IPS-20b (cell line): ENCODE measurements around the gene CEACAM18.

ENCODE experiments used
- H3K27ac ChIP-seq: one replicate; pipeline ENCODE4 v1.5.1; 2013; ENCODE audit warnings: low read length
- H3K27me3 ChIP-seq: 2 replicates; pipeline ENCODE4 v1.6.1; 2013; ENCODE audit warnings: mild to moderate bottlenecking, low read length, inconsistent platforms; ENCODE audit not compliant: insufficient read depth
- H3K36me3 ChIP-seq: 2 replicates; pipeline ENCODE4 v1.6.1; 2013; ENCODE audit warnings: low read depth, mild to moderate bottlenecking, inconsistent platforms, low read length, moderate library complexity; ENCODE audit not compliant: insufficient read depth
- H3K4me1 ChIP-seq: 2 replicates; pipeline ENCODE4 v1.6.1; 2013; ENCODE audit warnings: mild to moderate bottlenecking, control low read depth, inconsistent platforms, low read length, moderate library complexity; ENCODE audit not compliant: insufficient read depth
- H3K4me3 ChIP-seq: 2 replicates; pipeline ENCODE4 v1.5.1; 2013; ENCODE audit warnings: mild to moderate bottlenecking, low read length, inconsistent platforms
- H3K9ac ChIP-seq: 2 replicates; pipeline ENCODE4 v1.6.1; 2013; ENCODE audit warnings: low read depth, mild to moderate bottlenecking, inconsistent platforms, low read length, moderate library complexity
- H3K9me3 ChIP-seq: 2 replicates; pipeline ENCODE4 v1.6.1; 2013; ENCODE audit warnings: mild to moderate bottlenecking, low read depth, low read length, inconsistent platforms; ENCODE audit not compliant: insufficient read depth

Gene CEACAM18

DNA sequence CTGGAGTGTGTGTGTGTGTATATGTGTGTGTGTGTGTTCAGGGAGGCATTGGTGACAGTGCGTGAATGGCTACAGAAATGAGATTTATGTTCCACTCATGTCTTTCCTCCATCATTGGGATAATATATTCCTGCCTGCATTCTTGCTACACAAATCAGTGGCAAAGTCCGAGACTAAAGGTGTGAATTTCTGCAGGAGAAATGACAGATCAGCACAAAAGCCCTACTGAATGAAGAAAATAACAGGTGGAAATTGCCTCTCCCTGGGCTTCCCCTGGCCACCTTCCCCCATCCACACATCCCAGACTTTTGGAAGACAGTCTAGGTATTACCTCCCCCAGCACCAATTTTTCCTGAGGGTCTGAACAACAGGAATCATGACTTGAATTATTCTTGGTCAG lies 43.0 kb downstream of the CEACAM18 start:
- no peaks in the 10 kb centered on the region for H3K4me1 ChIP-seq
- no peak overlapping the region for H3K27ac ChIP-seq
- H3K27me3 ChIP-seq = no peaks in the 10 kb centered on the region
- H3K9ac ChIP-seq = no peak overlapping the region
- H3K4me3 ChIP-seq = no peak overlapping the region
- H3K36me3 ChIP-seq = no peaks in the 10 kb centered on the region
- peaks cover 65% of the 10 kb centered on the region; the same call in 1 of the 2 replicates for H3K9me3 ChIP-seq

DNA sequence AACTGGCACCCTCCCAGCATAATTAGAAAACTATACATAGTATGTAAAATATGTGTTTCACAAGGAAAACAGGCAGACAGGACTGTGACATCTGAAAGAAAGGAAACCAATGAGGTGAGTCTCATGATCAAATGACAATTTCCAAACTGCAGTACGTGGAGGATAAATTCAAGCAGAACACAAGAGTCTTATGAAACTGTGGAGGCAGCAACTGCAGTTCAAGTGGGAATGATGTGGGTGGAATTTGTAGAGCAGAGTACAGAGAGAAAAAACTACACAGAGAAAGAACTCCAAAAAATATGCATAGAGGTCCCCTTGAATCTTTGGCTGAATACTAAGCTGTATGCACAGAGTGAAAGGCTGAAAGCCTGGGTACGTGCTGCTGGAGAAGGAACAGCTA lies 43.4 kb downstream of the CEACAM18 start:
- Histone ChIP-seq H3K4me1 (no peaks in the 10 kb centered on the region), H3K27me3 (no peaks in the 10 kb centered on the region), H3K27ac (no peak overlapping the region), H3K36me3 (no peaks in the 10 kb centered on the region), H3K9ac (no peak overlapping the region), H3K9me3 (peaks cover 68% of the 10 kb centered on the region; the same call in 1 of the 2 replicates), H3K4me3 (no peak overlapping the region)

DNA sequence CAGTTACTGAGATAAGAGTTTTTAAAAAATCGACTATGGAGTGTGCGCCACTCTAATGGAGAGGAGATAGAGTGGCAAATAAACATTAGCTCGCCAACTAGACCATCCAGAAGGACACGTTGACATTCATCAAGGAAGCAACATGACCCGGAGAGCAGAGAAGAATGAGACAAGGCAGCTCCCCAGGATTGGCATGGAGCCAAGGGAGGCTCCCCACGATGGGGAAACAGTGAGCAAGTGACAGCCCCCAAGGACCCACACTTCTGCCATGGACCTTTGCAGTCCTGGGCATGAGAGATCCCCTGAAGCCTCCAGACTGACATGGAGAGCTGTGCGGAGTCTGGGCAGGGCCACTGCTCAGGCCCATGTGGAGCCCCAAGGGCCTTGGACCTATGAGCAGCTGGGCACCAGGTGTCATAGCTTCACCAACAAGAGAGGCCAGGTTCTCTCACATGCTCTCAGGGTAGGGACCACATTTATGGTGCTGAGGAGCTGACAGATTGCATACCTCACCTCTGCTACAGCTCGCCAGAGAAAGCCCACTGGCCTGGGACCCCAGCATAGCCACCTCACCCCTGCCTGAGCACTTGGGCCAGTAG lies 46.4 kb downstream of the CEACAM18 start:
- no peak overlapping the region for H3K27ac ChIP-seq
- H3K4me3 ChIP-seq = no peak overlapping the region
- H3K9me3 ChIP-seq = peaks cover 72% of the 10 kb centered on the region; the same call in 1 of the 2 replicates
- no peaks in the 10 kb centered on the region for H3K36me3 ChIP-seq
- no peaks in the 10 kb centered on the region for H3K4me1 ChIP-seq
- no peak overlapping the region for H3K9ac ChIP-seq
- H3K27me3 ChIP-seq = no peaks in the 10 kb centered on the region

DNA sequence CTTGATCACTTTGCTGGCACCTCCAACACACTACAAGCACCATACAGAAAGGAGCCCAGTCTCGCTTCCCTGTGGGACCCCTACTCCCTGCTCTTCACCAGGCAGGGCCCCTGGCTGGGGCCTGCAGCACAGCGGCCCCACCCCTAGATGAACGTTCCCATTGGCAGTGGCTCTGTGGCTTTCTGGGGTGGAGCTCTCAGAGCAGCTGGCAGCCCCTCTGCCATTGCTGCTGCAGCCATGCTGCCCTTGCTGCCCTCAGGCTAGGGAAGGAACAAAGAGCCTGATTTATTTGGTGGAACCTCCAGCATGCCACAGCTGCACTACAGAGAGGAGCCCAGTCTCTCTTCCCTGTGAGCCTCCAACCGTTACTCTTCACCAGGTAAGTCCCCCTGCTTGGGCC lies 47.3 kb downstream of the CEACAM18 start:
- H3K9me3 ChIP-seq = peaks cover 68% of the 10 kb centered on the region; the same call in 1 of the 2 replicates
- no peaks in the 10 kb centered on the region for H3K36me3 ChIP-seq
- no peaks in the 10 kb centered on the region for H3K4me1 ChIP-seq
- no peak overlapping the region for H3K27ac ChIP-seq
- no peak overlapping the region for H3K4me3 ChIP-seq
- no peak overlapping the region for H3K9ac ChIP-seq
- H3K27me3 ChIP-seq = no peaks in the 10 kb centered on the region

DNA sequence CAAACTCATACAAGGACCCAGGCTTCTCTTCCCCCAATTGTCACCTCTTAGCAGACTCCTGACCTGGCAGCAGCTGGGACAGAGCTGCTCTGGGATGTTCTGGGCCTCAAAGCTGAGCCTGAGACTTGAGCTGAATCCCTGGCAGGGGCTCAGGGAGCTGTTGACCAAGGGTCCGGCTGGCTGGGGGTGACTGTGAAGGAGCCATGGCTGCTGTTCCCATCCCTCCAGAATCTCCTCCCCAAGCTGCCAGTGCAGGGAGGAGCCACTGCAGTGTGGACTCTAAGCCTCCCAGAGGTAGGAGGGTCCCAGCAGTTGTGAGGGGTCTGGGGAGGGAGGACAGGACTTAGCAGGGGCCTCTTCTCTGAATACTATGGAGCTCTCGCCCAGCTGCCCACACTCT lies 51.0 kb downstream of the CEACAM18 start:
- H3K27me3 ChIP-seq = peaks cover 3% of the 10 kb centered on the region; the same call in 1 of the 2 replicates

DNA sequence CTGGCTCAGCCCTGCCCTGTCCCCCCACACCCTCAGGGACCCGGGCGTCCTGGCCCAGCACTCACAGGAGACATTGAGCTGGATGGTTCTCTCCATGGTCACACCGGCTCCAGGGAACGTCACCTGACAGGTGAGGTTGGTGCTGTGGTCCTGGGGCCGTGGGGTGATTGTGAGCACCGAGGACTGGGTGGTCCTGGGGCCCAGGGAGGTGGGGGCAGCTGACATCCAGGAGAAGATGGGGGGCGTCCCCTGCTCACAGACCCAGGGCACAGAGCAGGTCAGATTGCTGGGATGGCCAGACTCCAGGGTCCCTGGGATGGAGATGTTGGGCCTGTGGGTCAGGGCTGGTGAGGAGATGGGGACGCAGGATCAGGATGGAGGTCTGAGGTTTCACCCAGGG lies 52.3 kb downstream of the CEACAM18 start:
- no peaks in the 10 kb centered on the region for H3K4me1 ChIP-seq
- H3K27me3 ChIP-seq = peaks cover 3% of the 10 kb centered on the region; the same call in 1 of the 2 replicates
- H3K4me3 ChIP-seq = no peak overlapping the region
- H3K9ac ChIP-seq = no peak overlapping the region
- H3K36me3 ChIP-seq = no peaks in the 10 kb centered on the region
- H3K27ac ChIP-seq = no peak overlapping the region
- H3K9me3 ChIP-seq = peaks cover 46% of the 10 kb centered on the region; the same call in 1 of the 2 replicates

More for the DNA sequence above, 51.0 kb downstream of the CEACAM18 start:
- Histone ChIP-seq H3K4me1 (no peaks in the 10 kb centered on the region), H3K27ac (no peak overlapping the region), H3K4me3 (no peak overlapping the region), H3K36me3 (no peaks in the 10 kb centered on the region), H3K9me3 (peaks cover 52% of the 10 kb centered on the region; the same call in 1 of the 2 replicates), H3K9ac (no peak overlapping the region)

DNA sequence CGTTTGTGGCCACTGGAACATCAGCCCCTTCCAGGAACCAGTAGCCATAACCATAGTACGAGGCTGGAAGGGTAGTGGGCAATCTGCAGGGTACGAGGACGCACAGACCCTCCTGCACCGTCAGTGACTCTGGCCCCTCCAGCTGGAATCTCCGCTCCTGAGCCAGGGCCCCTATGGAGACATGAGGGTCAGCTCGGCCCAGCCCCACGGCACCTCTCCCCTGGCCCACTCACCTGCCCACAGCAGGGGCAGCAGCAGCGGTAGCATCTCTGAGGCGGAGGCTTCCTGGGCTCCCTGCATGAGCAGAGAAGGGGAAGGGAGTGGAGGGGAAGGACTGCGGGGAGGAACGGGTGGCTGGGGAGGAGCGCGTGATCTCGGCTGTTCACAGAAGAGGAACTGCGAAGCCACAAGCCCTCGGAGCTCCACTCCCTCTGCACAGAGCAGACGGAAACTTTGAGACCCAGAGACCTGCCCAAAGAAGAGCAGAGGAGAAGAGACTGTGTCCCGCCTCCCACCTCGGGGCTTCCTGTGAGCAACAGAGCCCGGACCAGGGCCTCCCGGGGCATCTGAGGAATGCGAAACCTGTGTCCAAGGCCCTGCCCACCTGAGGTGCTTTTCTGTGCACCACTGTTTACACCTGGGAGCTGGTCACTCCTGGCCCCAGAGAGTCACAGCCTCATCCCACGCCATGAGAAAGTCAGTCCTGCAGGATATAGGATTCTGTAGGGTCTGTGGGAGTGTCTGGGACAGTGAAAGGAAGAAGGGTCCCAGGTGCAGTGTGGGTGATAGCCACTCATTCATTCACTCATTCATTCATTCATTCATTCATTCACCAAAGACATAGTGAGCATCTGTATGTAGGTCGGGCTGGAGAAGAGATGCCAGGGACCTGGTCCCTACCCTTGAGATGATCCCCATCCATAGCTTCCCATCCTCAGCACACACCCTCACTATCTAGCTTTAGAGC lies 53.3 kb downstream of the CEACAM18 start, which contains the start of gene SIGLEC6:
SIGLEC6 (minus strand) TSS at position 322 of the 967 bp plus-strand sequence; CDS start at position 300, 22 bp downstream.
- H3K9me3 ChIP-seq = peaks cover 38% of the 10 kb centered on the region; the same call in 1 of the 2 replicates
- H3K27me3 ChIP-seq = peaks cover 3% of the 10 kb centered on the region; the same call in 1 of the 2 replicates
- no peaks in the 10 kb centered on the region for H3K4me1 ChIP-seq
- H3K9ac ChIP-seq = no peak within 1 kb of the TSS
- H3K4me3 ChIP-seq = no peak within 1 kb of the TSS
- H3K27ac ChIP-seq = no peak within 1 kb of the TSS
- H3K36me3 ChIP-seq = no peaks in the 10 kb centered on the region

DNA sequence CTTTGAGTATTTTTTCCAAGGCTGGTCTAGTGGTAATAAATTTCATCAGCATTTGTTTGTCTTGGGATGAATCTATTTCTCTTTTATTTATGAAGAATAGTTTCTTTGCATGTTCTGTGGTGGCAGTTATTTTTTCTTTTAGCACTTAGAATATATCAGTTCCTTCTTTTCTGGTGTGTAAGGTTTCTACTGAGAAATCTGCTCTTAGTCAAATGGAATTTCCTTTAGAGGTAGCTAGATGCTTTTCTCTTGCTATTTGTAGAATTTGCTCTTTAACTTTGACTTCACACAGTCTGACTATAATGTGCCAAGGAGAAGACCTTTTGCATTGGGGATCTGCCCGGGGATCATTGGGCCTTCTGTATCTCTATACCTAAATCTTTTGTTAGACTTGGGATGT lies 57.2 kb downstream of the CEACAM18 start:
- Histone ChIP-seq H3K27ac (no peak overlapping the region), H3K4me3 (no peak overlapping the region), H3K36me3 (no peaks in the 10 kb centered on the region), H3K9ac (no peak overlapping the region), H3K27me3 (peaks cover 3% of the 10 kb centered on the region; the same call in 1 of the 2 replicates), H3K4me1 (no peaks in the 10 kb centered on the region), H3K9me3 (peaks cover 22% of the 10 kb centered on the region)

DNA sequence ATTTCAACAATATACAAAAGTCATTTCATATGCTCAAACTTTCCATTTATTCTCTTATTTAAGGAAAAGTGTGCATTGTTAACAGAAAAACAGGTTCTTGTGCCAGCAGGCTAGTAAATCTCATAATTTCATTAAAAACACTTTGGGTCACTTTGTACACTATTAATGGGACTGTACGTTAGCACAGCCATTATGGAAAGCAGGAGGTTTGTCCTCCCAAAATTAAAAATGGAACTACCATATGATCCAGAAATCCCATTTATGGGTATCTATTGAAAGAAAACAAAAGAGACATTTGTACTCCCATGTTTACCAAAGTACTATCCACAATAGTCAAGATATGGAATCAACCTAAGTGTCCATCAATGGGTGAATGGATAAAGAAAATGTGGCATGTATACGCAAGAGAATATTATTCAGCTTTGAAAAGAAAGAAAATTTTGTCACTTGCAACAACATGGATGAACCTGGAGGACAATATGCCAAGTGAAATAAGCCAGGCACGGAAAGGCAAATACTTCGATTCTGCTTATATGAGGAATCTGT lies 61.6 kb downstream of the CEACAM18 start:
- H3K9me3 ChIP-seq = peaks cover 20% of the 10 kb centered on the region
- H3K9ac ChIP-seq = no peak overlapping the region
- H3K27me3 ChIP-seq = no peaks in the 10 kb centered on the region
- no peak overlapping the region for H3K27ac ChIP-seq
- H3K4me3 ChIP-seq = no peak overlapping the region
- H3K36me3 ChIP-seq = no peaks in the 10 kb centered on the region
- no peaks in the 10 kb centered on the region for H3K4me1 ChIP-seq
